Pericardium fibroblast (primary cell): ENCODE measurements around the gene TNPO1. TPM values are rescaled to one million over a fixed set of nuclear protein-coding genes. Genes with fewer than 3 reads are reported as not detected.

ENCODE experiments used
- total RNA-seq: library from RNA; depleted of rRNA; stranded (reverse); fragments of >200 nt; gene quantifications from 2 replicates; pipeline ENCODE4 v1.2.3, GENCODE V29; 2015

Gene TNPO1
- 97.5 and 111 TPM in 2 replicates for total RNA-seq

GRCh38 chr5:72816284-72817075 lies at the start of gene TNPO1:
Gene TNPO1 (plus strand): TSS chr5:72816661. CDS start chr5:72816738, 77 bp downstream.

DNA sequence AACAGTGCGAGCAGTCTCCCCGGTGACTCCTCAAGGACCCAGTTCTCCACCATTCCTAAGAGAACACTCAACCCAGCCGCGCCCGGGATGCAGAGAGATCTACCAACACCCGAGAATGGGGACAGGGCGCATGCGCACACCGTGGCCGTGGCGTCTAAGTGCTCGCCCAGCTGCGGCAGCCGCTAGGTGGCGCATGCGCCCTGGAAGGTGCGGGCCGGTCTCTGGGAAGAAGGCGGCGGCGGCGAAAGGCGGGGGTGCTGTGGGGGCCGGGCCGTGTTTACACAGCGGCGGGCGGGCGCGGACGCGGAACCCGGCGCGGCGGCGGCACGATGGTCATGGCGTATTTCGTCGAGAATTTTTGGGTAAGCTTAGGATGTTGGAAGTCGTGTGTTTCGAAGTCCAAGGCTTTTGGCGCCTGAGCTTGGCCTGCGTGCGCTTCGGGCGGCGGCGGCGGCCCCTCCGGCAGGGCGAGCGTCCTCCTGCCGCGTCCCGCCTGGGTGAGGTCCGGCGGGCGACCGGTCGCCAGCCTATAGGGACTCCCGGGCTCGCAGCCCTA lies 139.4 kb downstream of the TNPO1 start, which contains the start of gene FCHO2:
Gene FCHO2 (plus strand): TSS at position 274 of the 556 bp plus-strand sequence. CDS start 56 bp downstream, at position 330.

Other genes with a start within 250 kb of the TNPO1 start
- gene FCHO2, start 139.4 kb downstream of the TNPO1 start, total RNA-seq: 6.5 and 17.0 TPM in 2 replicates